HG03378 (cell line): Measurements from ENCODE around the gene UBASH3B.
"Not testable (repeated sequence)": the region's sequence is repeated elsewhere in the genome, so short reads cannot be mapped to it uniquely, and the experiment has no call there.

Source experiments
- ATAC-seq: cut with Tn5 transposase; IDR thresholded peaks from one replicate; pipeline ENCODE4 v1.9.1; 2021; ENCODE audit warnings: mild to moderate bottlenecking, moderate library complexity; ENCODE audit not compliant: unreplicated experiment

Gene UBASH3B

GRCh38 chr11:122730694-122731093 is 75.2 kb downstream of the UBASH3B start:
- ATAC-seq, result not testable (repeated sequence)

DNA sequence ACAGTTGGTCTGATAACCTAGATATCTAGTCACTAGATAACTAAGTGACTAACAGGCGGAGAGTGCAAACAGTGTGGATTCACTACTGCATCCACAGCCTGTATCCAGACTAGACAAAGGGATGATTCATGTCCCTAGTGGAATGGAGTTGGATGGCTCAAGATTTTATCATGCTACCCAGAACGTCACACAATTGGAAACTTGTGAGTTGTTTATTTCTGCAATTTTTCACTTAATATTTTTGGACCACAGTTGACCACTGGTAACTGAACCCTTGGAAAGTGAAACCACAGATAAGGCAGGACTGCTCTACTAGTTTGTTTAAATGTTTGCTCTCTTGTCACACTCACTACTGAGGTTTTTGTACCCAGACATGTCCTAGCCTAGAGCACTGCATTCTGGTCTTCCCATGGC is 76.0 kb downstream of the UBASH3B start:
- ATAC-seq, result no peak

DNA sequence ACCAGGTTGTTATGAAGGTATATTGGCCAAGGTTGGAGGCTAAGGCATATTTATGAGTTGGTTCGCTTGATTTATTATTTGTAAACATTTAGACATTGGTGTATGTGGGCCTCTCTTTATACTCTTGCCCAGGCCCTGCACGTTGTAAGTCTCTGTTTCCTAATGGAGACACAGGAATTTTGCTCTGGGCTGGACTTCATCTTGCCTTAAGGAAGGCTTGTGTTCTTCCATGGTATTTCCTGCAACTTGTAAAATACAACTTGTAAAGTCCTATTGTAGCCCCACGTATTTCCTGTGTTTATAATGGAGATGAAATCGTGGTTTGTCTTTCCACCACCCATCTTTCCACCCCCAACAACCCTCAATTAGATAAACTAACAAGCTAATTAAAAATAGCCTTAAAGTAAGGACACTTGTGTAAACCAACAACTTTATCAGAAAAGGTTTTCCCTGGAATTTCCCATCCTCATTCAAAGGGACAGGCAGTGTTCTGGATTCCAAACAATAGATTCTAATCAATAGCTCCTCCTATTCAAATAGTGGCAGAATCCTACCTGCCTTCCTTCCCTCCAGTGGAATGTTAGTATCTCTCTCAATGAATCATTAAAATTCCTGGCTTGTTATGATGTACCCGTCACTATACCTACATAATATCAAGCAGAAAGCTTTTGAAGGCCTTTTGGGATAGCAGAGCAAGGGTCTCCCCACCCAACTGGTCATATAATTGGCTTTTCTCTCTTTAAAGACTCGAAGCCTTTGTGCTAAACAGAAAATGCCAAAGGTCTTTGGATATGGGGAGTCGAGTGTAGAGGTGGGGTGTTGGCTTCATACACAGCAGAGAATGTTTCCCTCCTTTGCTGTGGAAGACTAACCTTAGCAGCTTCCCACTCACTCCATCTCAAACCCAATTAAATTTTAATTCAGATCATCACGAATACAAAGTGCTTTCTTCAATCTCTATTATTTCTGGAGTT is 77.1 kb downstream of the UBASH3B start:
- no peak for ATAC-seq

DNA sequence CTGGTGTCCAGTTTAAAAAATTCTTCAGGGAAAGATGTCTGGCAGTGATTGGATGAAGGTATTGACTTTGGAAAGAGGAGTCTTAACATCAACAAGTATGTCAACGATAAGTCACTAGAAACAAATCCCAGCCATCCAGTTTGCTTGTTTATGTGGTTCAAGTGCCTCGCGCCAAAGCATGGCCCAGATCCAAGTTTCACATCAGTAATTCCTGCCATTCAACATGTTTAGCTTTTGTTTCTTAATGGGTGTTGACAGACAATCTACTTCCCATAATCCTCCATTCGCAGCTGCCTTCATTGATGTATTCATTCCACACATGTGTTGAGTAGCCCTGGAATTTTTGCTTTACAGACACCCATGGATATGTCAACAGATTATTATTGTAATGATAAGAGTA is 77.8 kb downstream of the UBASH3B start:
- no peak for ATAC-seq

- no peak for ATAC-seq
Measured at GRCh38 chr11:122734848-122735496, 79.5 kb downstream of the UBASH3B start.

GRCh38 chr11:122737951-122738693 is 82.6 kb downstream of the UBASH3B start:
- ATAC-seq, result no peak

DNA sequence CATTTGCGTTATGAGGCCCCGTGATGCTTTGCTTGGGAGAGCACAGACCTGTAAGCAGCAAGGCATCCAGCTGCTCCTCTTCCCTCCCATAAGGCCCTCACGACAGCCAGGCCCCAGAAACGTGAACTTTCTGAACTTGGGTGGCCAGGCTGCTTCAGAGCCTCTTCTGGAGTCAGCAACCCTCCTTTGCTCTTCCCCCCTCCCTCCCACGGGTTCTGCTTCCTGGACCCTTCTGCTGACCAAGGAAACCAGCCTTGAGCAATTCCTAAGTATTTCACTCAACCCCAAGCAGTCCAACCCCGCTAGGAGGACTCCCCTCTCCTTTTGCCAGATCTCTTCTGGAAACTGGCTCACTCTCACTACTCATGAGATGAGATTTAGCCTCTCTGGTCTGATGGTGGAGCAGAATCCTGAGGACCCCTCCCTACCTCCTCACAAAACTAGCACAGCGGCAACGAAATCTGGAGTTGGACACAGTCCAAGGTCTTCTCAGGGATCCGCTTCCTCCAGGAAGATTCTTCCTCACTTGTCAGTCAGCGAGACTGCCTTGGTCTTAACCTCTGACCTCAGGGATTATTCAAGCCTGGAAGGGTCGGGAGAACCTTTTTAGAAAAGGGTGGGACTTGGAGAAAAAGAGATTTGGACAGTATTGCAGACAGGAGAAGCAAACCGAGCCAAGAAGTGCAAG is 86.2 kb downstream of the UBASH3B start:
- ATAC-seq, result no peak

GRCh38 chr11:122742301-122743018 is 86.9 kb downstream of the UBASH3B start:
- no peak for ATAC-seq

GRCh38 chr11:122743097-122743741 is 87.7 kb downstream of the UBASH3B start:
- no peak for ATAC-seq

GRCh38 chr11:122743949-122744348 is 88.4 kb downstream of the UBASH3B start:
- peak; percentile 51 for ATAC-seq

GRCh38 chr11:122744357-122744756 is 88.8 kb downstream of the UBASH3B start:
- no peak for ATAC-seq

- ATAC-seq, result no peak
Measured at GRCh38 chr11:122745111-122745510, 89.6 kb downstream of the UBASH3B start.

DNA sequence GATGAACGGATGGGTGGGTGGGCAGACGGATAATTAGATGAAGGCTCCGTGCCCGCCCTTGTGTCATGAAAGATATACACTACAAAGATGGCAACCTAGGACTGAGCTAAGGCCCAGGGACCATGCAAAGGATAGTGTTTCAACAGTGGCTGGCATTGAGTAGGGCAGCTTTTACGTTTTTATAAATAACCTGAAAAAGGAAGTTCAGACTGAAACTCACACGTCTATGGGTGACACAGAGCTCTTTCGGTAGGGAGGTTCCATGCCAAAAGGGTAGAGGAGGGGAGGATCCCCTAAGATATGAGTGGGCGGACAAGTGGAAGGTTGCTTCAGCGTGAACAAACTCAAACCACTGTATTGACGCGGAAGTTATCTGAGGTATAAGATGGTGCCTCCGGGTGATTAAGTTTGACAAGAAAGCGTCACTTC is 90.5 kb downstream of the UBASH3B start:
- ATAC-seq, result peak; percentile 76

- no peak for ATAC-seq
Measured at GRCh38 chr11:122746611-122747244, 91.2 kb downstream of the UBASH3B start.

- ATAC-seq, result no peak
Measured at GRCh38 chr11:122747351-122747781, 91.8 kb downstream of the UBASH3B start.

DNA sequence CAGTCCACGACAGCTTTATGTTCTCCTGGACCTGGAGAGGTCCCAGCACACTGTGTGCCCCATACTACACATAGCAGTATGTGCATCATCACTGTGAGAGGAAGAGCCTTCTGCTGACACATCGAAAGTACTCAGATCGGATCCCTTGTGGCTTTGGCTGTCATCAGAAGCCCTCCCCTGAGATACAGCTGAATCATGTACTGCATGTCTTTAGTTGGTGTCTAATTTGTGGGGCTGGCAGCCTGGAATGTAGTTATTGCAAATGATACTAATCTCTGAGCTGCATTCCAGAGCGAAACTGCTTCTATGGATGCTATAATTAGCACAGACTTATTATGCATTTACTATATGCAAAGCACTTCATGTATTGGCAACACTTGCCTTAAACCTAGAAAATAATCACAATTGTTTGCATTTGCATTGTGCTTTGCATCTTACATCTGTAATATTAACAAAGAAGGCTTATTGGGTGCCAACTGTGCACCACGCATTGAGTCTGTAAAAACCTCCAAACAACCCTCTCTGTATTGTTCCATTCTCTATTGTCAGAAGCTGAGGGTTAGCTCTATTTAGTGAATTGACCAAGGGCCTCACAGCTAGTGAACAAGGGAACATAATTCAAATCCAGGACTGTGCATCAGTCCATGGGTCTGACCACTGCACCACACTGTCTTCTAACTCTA is 93.6 kb downstream of the UBASH3B start:
- peak; percentile 85 for ATAC-seq

GRCh38 chr11:122750049-122750448 is 94.5 kb downstream of the UBASH3B start:
- no peak for ATAC-seq

GRCh38 chr11:122751292-122752070 is 96.0 kb downstream of the UBASH3B start:
- ATAC-seq, result no peak
